ENCODE data around the gene LILRA5. TPM values are rescaled to one million over a fixed set of nuclear protein-coding genes. Genes with fewer than 3 reads are reported as not detected.

Gene LILRA5
- total RNA-seq, 1 experiment from 2014 or later, result not detected

GRCh38 chr19:54356444-54357056 is 43.6 kb upstream of the LILRA5 start:
- ChIA-PET CTCF (interaction anchor here (1.0 to 3.5 kb wide), 5 partner anchors 32 to 59 kb away, joined by 3 to 21 read pairs (median 5); partner anchors contain the start of gene TTYH1), POLR2A (no interaction called here)

GRCh38 chr19:54355675-54356074 is 42.7 kb upstream of the LILRA5 start:
- POLR2A ChIA-PET, result interaction anchor here (0.5 kb wide), 1 partner anchor 108 kb away, joined by 3 read pairs; the partner anchor contains the start of gene LENG9
- CTCF ChIA-PET, result interaction anchor here (1.7 to 3.5 kb wide), 4 partner anchors 29 to 36 kb away, joined by 3 to 21 read pairs (median 8); no protein-coding TSS in a partner anchor

More at GRCh38 chr19:54356444-54357056, 43.6 kb upstream of the LILRA5 start:
- no peaks in the 10 kb centered on the region for H3K9me3 Mint-ChIP-seq
- H3K27ac Mint-ChIP-seq, result no peak overlapping the region
- H3K4me3 Mint-ChIP-seq, result no peak overlapping the region
- no peaks in the 10 kb centered on the region for H3K36me3 Mint-ChIP-seq
- no peak for TF ChIP-seq SMAD4 (CRISPR knock-in tag; IDR thresholded peaks at IDR 0.05)
- TF ChIP-seq, protein P1, sequence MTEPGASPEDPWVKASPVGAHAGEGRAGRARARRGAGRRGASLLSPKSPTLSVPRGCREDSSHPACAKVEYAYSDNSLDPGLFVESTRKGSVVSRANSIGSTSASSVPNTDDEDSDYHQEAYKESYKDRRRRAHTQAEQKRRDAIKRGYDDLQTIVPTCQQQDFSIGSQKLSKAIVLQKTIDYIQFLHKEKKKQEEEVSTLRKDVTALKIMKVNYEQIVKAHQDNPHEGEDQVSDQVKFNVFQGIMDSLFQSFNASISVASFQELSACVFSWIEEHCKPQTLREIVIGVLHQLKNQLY (CRISPR knock-in tag; IDR thresholded peaks at IDR 0.05), result no peak
- peaks cover 15% of the 10 kb centered on the region for H3K4me1 Mint-ChIP-seq
- ATAC-seq, result no peak
- DNase-seq (ENCODE audit: low spot score), result no peak
- H3K27me3 Mint-ChIP-seq (ENCODE audit: low read depth), result peaks cover 7% of the 10 kb centered on the region

GRCh38 chr19:54354761-54355160 is 41.8 kb upstream of the LILRA5 start:
- no peak overlapping the region for H3K4me3 Mint-ChIP-seq
- CTCF ChIA-PET, result interaction anchor here (0.7 to 3.5 kb wide), 6 partner anchors 29 to 89 kb away, joined by 3 to 21 read pairs (median 6); no protein-coding TSS in a partner anchor
- TF ChIP-seq SP1 (CRISPR knock-in tag; conservative IDR thresholded peaks at IDR 0.05) (no peak), FOXJ3 (CRISPR knock-in tag; IDR thresholded peaks at IDR 0.05; ENCODE audit: borderline replicate concordance) (no peak), GABPB1 (CRISPR knock-in tag; IDR thresholded peaks at IDR 0.05) (no peak), ZNF671 (CRISPR knock-in tag; IDR thresholded peaks at IDR 0.05) (no peak), USF1 (CRISPR knock-in tag; IDR thresholded peaks at IDR 0.05) (no peak), OVOL2 (CRISPR knock-in tag; IDR thresholded peaks at IDR 0.05; ENCODE audit: borderline replicate concordance) (no peak), ZNF416 (CRISPR knock-in tag; IDR thresholded peaks at IDR 0.05) (no peak)
- TF ChIP-seq, protein P2, sequence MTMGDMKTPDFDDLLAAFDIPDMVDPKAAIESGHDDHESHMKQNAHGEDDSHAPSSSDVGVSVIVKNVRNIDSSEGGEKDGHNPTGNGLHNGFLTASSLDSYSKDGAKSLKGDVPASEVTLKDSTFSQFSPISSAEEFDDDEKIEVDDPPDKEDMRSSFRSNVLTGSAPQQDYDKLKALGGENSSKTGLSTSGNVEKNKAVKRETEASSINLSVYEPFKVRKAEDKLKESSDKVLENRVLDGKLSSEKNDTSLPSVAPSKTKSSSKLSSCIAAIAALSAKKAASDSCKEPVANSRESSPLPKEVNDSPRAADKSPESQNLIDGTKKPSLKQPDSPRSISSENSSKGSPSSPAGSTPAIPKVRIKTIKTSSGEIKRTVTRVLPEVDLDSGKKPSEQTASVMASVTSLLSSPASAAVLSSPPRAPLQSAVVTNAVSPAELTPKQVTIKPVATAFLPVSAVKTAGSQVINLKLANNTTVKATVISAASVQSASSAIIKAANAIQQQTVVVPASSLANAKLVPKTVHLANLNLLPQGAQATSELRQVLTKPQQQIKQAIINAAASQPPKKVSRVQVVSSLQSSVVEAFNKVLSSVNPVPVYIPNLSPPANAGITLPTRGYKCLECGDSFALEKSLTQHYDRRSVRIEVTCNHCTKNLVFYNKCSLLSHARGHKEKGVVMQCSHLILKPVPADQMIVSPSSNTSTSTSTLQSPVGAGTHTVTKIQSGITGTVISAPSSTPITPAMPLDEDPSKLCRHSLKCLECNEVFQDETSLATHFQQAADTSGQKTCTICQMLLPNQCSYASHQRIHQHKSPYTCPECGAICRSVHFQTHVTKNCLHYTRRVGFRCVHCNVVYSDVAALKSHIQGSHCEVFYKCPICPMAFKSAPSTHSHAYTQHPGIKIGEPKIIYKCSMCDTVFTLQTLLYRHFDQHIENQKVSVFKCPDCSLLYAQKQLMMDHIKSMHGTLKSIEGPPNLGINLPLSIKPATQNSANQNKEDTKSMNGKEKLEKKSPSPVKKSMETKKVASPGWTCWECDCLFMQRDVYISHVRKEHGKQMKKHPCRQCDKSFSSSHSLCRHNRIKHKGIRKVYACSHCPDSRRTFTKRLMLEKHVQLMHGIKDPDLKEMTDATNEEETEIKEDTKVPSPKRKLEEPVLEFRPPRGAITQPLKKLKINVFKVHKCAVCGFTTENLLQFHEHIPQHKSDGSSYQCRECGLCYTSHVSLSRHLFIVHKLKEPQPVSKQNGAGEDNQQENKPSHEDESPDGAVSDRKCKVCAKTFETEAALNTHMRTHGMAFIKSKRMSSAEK (CRISPR knock-in tag; IDR thresholded peaks at IDR 0.05; ENCODE audit: borderline replicate concordance), result no peak
- TF ChIP-seq, protein P1 (CRISPR knock-in tag; IDR thresholded peaks at IDR 0.05), result no peak

More at GRCh38 chr19:54355675-54356074, 42.7 kb upstream of the LILRA5 start:
- H3K4me1 Mint-ChIP-seq, result 0 out of 2 replicates have a peak, but pooled peaks cover 9% of the 10 kb centered on the region
- H3K27ac Mint-ChIP-seq, result no peak overlapping the region
- H3K27me3 Mint-ChIP-seq (ENCODE audit: low read depth), result peaks cover 7% of the 10 kb centered on the region
- DNase-seq (ENCODE audit: low spot score) (no peak), ATAC-seq (no peak)
- no peaks in the 10 kb centered on the region for H3K36me3 Mint-ChIP-seq
- no peak for TF ChIP-seq MYBL2 (CRISPR knock-in tag; IDR thresholded peaks at IDR 0.05)
- H3K4me3 Mint-ChIP-seq, result no peak overlapping the region
- no peaks in the 10 kb centered on the region for H3K9me3 Mint-ChIP-seq

More at GRCh38 chr19:54354761-54355160, 41.8 kb upstream of the LILRA5 start:
- no peak overlapping the region for H3K27ac Mint-ChIP-seq
- POLR2A ChIA-PET, result interaction anchor here (0.6 kb wide), 1 partner anchor 590 kb away, joined by 4 read pairs; no protein-coding TSS in a partner anchor
- H3K36me3 Mint-ChIP-seq, result no peaks in the 10 kb centered on the region
- DNase-seq (ENCODE audit: low spot score) (no peak), ATAC-seq (no peak)
- no peaks in the 10 kb centered on the region for H3K9me3 Mint-ChIP-seq
- H3K4me1 Mint-ChIP-seq, result 0 out of 2 replicates have a peak, but pooled peaks cover 9% of the 10 kb centered on the region
- H3K27me3 Mint-ChIP-seq (ENCODE audit: low read depth), result peaks cover 13% of the 10 kb centered on the region

Data from WTC11 (cell line).